HepG2 (cell line): ENCODE measurements around the gene CCL17. TPM values are rescaled to one million over a fixed set of nuclear protein-coding genes. Genes with fewer than 3 reads are reported as not detected.

Source experiments
- ARID5B ChIP-seq: IDR thresholded peaks from 2 replicates; pipeline ENCODE4 v1.4.0; 2020; ENCODE audit warnings: mild to moderate bottlenecking, missing genetic modification reagents
- CEBPB ChIP-seq: IDR thresholded peaks from 2 replicates; pipeline ENCODE4 v1.6.1; 2011; ENCODE audit warnings: low read depth, low read length, improper control_type of control experiment, borderline replicate concordance
- FOXO1 ChIP-seq: sonication (generic); formaldehyde crosslinking; IDR thresholded peaks from 2 replicates; pipeline ENCODE4 v1.4.0; 2020; ENCODE audit warnings: missing genetic modification reagents
- GTF2F1 ChIP-seq: fragments of 150-350 bp; IDR thresholded peaks from 2 replicates; pipeline ENCODE4 v1.6.1; 2014; ENCODE audit warnings: low read length
- KLF13 ChIP-seq: sonication (generic); formaldehyde crosslinking; IDR thresholded peaks from 2 replicates; pipeline ENCODE4 v1.4.0; 2020; ENCODE audit warnings: mild to moderate bottlenecking, missing genetic modification reagents
- PCBP1 ChIP-seq: fragments of 200-400 bp; formaldehyde crosslinking; IDR thresholded peaks from 2 replicates; pipeline ENCODE4 v1.6.1; 2017; ENCODE audit warnings: mild to moderate bottlenecking, low read depth, low read length, borderline replicate concordance
- RAD51 ChIP-seq: fragments of 450-650 bp; IDR thresholded peaks from 2 replicates; pipeline ENCODE4 v1.6.1; 2016; ENCODE audit warnings: borderline replicate concordance
- SMAD9 ChIP-seq: sonication (generic); formaldehyde crosslinking; IDR thresholded peaks from 2 replicates; pipeline ENCODE4 v1.5.1; 2020; ENCODE audit warnings: mild to moderate bottlenecking, missing genetic modification reagents
- TFAP4 ChIP-seq: sonication (generic); IDR thresholded peaks from 2 replicates; pipeline ENCODE4 v1.6.1; 2016; ENCODE audit warnings: low read depth, borderline replicate concordance
- ZFP36 ChIP-seq: fragments of 150-350 bp; IDR thresholded peaks from 2 replicates; pipeline ENCODE4 v1.6.1; 2018; ENCODE audit warnings: borderline replicate concordance, low read length, low read depth; ENCODE audit not compliant: partially characterized antibody
- ZFP36L2 ChIP-seq: sonication (generic); formaldehyde crosslinking; IDR thresholded peaks from 2 replicates; pipeline ENCODE4 v1.4.0; 2020; ENCODE audit warnings: missing genetic modification reagents
- ZNF230 ChIP-seq: sonication (generic); formaldehyde crosslinking; IDR thresholded peaks from 2 replicates; pipeline ENCODE4 v1.4.0; 2020; ENCODE audit warnings: mild to moderate bottlenecking, missing genetic modification reagents
- ZNF281 ChIP-seq: sonication (generic); formaldehyde crosslinking; IDR thresholded peaks from 2 replicates; pipeline ENCODE4 v1.4.0; 2020; ENCODE audit warnings: missing genetic modification reagents, borderline replicate concordance
- ZNF619 ChIP-seq: sonication (generic); formaldehyde crosslinking; IDR thresholded peaks from 2 replicates; pipeline ENCODE4 v1.4.0; 2020; ENCODE audit warnings: mild to moderate bottlenecking, missing genetic modification reagents
- ZNF672 ChIP-seq: sonication (generic); formaldehyde crosslinking; IDR thresholded peaks from 2 replicates; pipeline ENCODE4 v1.8.1; 2022; ENCODE audit warnings: missing genetic modification reagents
- ZNF724P ChIP-seq: sonication (generic); formaldehyde crosslinking; IDR thresholded peaks from 2 replicates; pipeline ENCODE4 v1.8.0; 2022; ENCODE audit warnings: missing genetic modification reagents, borderline replicate concordance
- ZNF740 ChIP-seq: sonication (generic); formaldehyde crosslinking; IDR thresholded peaks from 2 replicates; pipeline ENCODE4 v1.4.0; 2020; ENCODE audit warnings: missing genetic modification reagents
- polyA plus RNA-seq, 8 experiments: library from polyadenylated mRNA; depleted of rRNA in 3 of 8; stranded (reverse) in 7 of 8; unstranded in 1 of 8; fragments of >200 nt; fragmentation: Illumina TruSeq in 4 of 8; extraction: Trizol in 4 of 8; gene quantifications; 2 replicates each; pipeline versions ENCODE4 v1.2.1 to v1.2.3, GENCODE V29; 2011 to 2016; ENCODE audit warnings: low read depth in 4 of 8, missing spikeins in 1 of 8, mixed read lengths in 1 of 8; ENCODE audit not compliant: insufficient read depth in 1 of 8
- total RNA-seq, 5 experiments: library from RNA; depleted of rRNA; stranded (reverse); fragments of >200 nt; fragmentation: Illumina TruSeq; extraction: Trizol; gene quantifications; 2 replicates each; pipeline ENCODE4 v1.2.3, GENCODE V29; 2016; ENCODE audit warnings: low read depth in 1 of 5
- TF ChIP-seq, protein P1 (sequence below): sonication (generic); formaldehyde crosslinking; IDR thresholded peaks from 2 replicates; pipeline ENCODE4 v1.8.0; 2022; ENCODE audit warnings: low read depth, missing genetic modification reagents

CCL17 gene
- total and polyA plus RNA-seq, 2 of the 13 experiments (the other 11 are each of a cell fraction or from before 2014, with no cell fraction given), result not detected

DNA sequence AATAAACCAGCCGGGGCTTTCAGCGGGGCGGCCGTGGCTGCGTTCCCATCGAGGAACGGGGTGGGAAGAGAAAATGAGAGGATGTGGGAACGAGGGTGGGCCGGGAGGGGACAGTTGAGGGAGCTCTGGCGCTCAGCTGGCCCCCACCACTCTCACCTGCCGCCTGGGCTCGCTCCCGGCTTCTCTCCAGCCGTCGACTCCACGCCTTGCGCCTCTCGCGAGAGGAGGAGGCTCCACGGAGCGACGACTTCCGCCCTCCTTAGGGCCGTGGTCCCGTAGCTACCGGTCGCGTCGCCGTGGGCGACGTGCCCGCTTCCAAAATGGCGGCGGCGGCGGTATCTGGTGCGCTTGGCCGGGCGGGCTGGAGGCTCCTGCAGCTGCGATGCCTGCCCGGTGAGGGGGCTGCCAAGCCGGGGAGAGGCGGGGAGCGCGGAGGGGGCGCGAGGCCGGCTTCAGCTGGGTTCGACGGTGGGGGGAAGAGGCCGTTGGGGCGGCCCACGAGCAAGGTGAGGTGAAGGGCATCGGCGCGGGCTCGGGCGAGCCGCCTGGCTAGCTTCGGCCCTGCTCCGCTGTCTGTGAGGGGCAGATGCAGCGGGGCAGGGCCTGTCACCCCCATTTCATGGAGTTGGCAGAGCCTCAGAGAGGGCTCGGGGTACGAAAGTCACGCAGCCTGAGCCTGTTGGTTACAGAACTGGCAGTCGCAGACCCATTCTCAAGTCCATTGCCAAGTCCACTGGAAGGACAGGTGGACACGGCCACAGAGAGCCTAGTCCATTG, 42.8 kb downstream of the CCL17 start, which contains the start of the genes CIAPIN1 and COQ9 (continued):
- TF ChIP-seq ZNF281 (CRISPR knock-in tag) (no peak; the same call in 1 of the 2 replicates), TFAP4 (peak; percentile 90), RAD51 (no peak), GTF2F1 (no peak), SMAD9 (CRISPR knock-in tag) (0 out of 2 replicates have a peak, but pooled peaks have one; percentile 43), PCBP1 (peak; percentile 98; the same call in 1 of the 2 replicates), FOXO1 (CRISPR knock-in tag) (peak; percentile 46), ARID5B (peak; percentile 58), ZNF724P (CRISPR knock-in tag) (no peak; the same call in 1 of the 2 replicates), KLF13 (CRISPR knock-in tag) (0 out of 2 replicates have a peak, but pooled peaks have one; percentile 30), ZNF740 (no peak; the same call in 1 of the 2 replicates), CEBPB (no peak), ZFP36L2 (CRISPR knock-in tag) (no peak; the same call in 1 of the 2 replicates), ZNF672 (CRISPR knock-in tag) (no peak), ZNF619 (CRISPR knock-in tag) (peak; percentile 91; the same call in 1 of the 2 replicates), ZNF230 (CRISPR knock-in tag) (peak; percentile 90; the same call in 1 of the 2 replicates), ZFP36 (no peak)
- TF ChIP-seq, protein P1, sequence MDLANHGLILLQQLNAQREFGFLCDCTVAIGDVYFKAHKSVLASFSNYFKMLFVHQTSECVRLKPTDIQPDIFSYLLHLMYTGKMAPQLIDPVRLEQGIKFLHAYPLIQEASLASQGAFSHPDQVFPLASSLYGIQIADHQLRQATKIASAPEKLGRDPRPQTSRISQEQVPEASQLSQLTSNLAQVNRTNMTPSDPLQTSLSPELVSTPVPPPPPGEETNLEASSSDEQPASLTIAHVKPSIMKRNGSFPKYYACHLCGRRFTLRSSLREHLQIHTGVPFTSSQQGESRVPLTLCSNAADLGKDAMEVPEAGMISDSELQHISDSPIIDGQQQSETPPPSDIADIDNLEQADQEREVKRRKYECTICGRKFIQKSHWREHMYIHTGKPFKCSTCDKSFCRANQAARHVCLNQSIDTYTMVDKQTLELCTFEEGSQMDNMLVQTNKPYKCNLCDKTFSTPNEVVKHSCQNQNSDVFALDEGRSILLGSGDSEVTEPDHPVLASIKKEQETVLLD, result peak; percentile 91
